ENCODE data around the gene TP53RK. TPM values are rescaled to one million over a fixed set of nuclear protein-coding genes. Genes with fewer than 3 reads are reported as not detected.
A peak's percentile ranks its signal among the peaks of the same experiment; 100 is the strongest.
"Not testable (repeated sequence)": the region's sequence is repeated elsewhere in the genome, so short reads cannot be mapped to it uniquely, and the experiment has no call there.

The TP53RK gene
- total RNA-seq, 1 donor from 2014 or later: 9.6 TPM

- peak; percentile 37 for DNase-seq (ENCODE audit: low spot score)
These were observed 5.1 kb downstream of the TP53RK start for GRCh38 chr20:46683939-46684750.

- no peak for DNase-seq (ENCODE audit: low spot score)
These were observed 5.6 kb downstream of the TP53RK start for GRCh38 chr20:46683668-46683938.

GRCh38 chr20:46683011-46683667, 6.1 kb downstream of the TP53RK start:
- DNase-seq (ENCODE audit: low spot score): no peak

- DNase-seq (ENCODE audit: low spot score): no peak
These were observed 7.0 kb downstream of the TP53RK start for GRCh38 chr20:46682063-46682821.

GRCh38 chr20:46681032-46681854, 8.0 kb downstream of the TP53RK start:
- peak; percentile 75 for DNase-seq (ENCODE audit: low spot score)

GRCh38 chr20:46680684-46681031, 8.6 kb downstream of the TP53RK start:
- no peak for DNase-seq (ENCODE audit: low spot score)

- no peak for DNase-seq (ENCODE audit: low spot score)
These were observed 10.7 kb downstream of the TP53RK start for GRCh38 chr20:46678516-46678915.

- no peak for DNase-seq (ENCODE audit: low spot score)
These were observed 11.6 kb downstream of the TP53RK start for GRCh38 chr20:46677608-46678007.

- DNase-seq (ENCODE audit: low spot score): not testable (repeated sequence)
These were observed 12.5 kb downstream of the TP53RK start for GRCh38 chr20:46676649-46677316.

- DNase-seq (ENCODE audit: low spot score): no peak
These were observed 14.8 kb downstream of the TP53RK start for GRCh38 chr20:46674253-46675083.

GRCh38 chr20:46673394-46674252, 15.6 kb downstream of the TP53RK start:
- no peak for DNase-seq (ENCODE audit: low spot score)

GRCh38 chr20:46672543-46673148, 16.6 kb downstream of the TP53RK start:
- no peak for DNase-seq (ENCODE audit: low spot score)

- DNase-seq (ENCODE audit: low spot score): no peak
These were observed 17.2 kb downstream of the TP53RK start for GRCh38 chr20:46671866-46672542.

GRCh38 chr20:46670585-46671584, 18.4 kb downstream of the TP53RK start:
- peak; percentile 47 for DNase-seq (ENCODE audit: low spot score)

GRCh38 chr20:46670228-46670584, 19.0 kb downstream of the TP53RK start:
- DNase-seq (ENCODE audit: low spot score): no peak

GRCh38 chr20:46666818-46667515, 22.3 kb downstream of the TP53RK start:
- no peak for DNase-seq (ENCODE audit: low spot score)

GRCh38 chr20:46666306-46666705, 22.9 kb downstream of the TP53RK start:
- no peak for DNase-seq (ENCODE audit: low spot score)
